A549 (cell line): ENCODE data around the gene DENND6B.
"Not testable (repeated sequence)": the region's sequence is repeated elsewhere in the genome, so short reads cannot be mapped to it uniquely, and the experiment has no call there.

Experiments used
- CBX2 ChIP-seq: fragments of 200-600 bp; sonication (generic); IDR thresholded peaks from 2 replicates; pipeline ENCODE4 v1.6.1; 2016; ENCODE audit warnings: low read depth, mild to moderate bottlenecking, borderline replicate concordance
- CBX8 ChIP-seq: fragments of 200-600 bp; sonication (generic); IDR thresholded peaks from 2 replicates; pipeline ENCODE4 v1.6.1; 2016
- CHD4 ChIP-seq: fragments of 200-600 bp; sonication (generic); IDR thresholded peaks from 2 replicates; pipeline ENCODE4 v1.6.1; 2016; ENCODE audit warnings: antibody characterized with exemption, mild to moderate bottlenecking, borderline replicate concordance
- EP300 ChIP-seq, 2 experiments: fragments of >200 bp; sonication (Bioruptor Twin); formaldehyde crosslinking; IDR thresholded peaks; 2 replicates in 1 of 2; 3 replicates in 1 of 2; pipeline ENCODE4 v1.6.1; 2016 to 2017
- HDAC2 ChIP-seq: fragments of 200-600 bp; sonication (generic); IDR thresholded peaks from 2 replicates; pipeline ENCODE4 v1.6.1; 2016
- KDM1A ChIP-seq: fragments of 200-600 bp; sonication (generic); IDR thresholded peaks from 2 replicates; pipeline ENCODE4 v1.6.1; 2016; ENCODE audit warnings: low read depth, mild to moderate bottlenecking
- MAX ChIP-seq: IDR thresholded peaks from 2 replicates; pipeline ENCODE4 v1.6.1; 2012
- PHF8 ChIP-seq: fragments of 200-600 bp; sonication (generic); IDR thresholded peaks from 2 replicates; pipeline ENCODE4 v1.6.1; 2016; ENCODE audit warnings: low read depth, mild to moderate bottlenecking, antibody characterized with exemption, moderate library complexity, borderline replicate concordance
- POLR2A ChIP-seq: IDR thresholded peaks from 2 replicates; pipeline ENCODE4 v1.6.1; 2012; ENCODE audit warnings: mild to moderate bottlenecking, low read length
- ZSCAN20 ChIP-seq: fragments of 250-450 bp; sonication (Bioruptor Pico); IDR thresholded peaks from 2 replicates; pipeline ENCODE4 v1.8.0; 2022; ENCODE audit warnings: mild to moderate bottlenecking, moderate library complexity
- TF ChIP-seq, protein P1 (sequence below): fragments of >200 bp; sonication (Bioruptor Twin); formaldehyde crosslinking; IDR thresholded peaks from 3 replicates; pipeline ENCODE4 v1.5.1; 2016

DNA sequence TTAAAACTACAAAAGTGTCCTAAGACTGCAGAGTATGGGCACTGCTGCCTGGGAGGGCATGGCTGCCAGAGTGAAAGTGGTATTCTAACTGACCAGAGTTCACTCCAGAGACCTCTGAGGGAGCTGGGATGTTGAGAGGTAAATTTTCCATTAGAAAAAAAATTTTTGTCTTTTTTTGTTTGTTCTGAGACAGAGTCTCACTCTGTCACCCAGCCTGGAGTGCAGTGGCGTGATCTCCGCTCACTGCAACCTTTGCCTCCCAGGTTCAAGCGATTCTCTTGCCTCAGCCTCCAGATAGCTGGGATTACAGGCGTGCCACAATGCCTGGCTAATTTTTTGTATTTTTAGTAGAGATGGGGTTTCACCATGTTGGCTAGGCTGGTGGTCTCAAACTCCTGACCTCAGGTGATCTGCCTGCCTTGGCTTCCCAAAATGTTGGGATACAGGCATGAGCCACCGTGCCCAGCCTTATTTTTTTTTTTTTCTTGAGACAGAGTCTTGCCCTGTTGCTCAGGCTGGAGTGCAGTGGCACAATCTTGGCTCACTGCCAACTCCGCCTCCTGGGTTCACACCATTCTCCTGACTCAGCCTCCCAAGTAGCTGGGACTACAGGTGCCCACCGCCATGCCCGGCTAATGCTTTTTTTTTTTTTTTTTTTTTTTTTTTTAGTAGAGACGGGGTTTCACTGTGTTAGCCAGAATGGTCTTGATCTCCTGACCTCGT, 4.3 kb downstream of the DENND6B start:
- TF ChIP-seq EP300 (IDR thresholded peaks at IDR 0.05); ZSCAN20 (CRISPR knock-in tag); POLR2A; MAX; HDAC2; CHD4; CBX8; KDM1A; PHF8; CBX2: not testable (repeated sequence)
- TF ChIP-seq, protein P1, sequence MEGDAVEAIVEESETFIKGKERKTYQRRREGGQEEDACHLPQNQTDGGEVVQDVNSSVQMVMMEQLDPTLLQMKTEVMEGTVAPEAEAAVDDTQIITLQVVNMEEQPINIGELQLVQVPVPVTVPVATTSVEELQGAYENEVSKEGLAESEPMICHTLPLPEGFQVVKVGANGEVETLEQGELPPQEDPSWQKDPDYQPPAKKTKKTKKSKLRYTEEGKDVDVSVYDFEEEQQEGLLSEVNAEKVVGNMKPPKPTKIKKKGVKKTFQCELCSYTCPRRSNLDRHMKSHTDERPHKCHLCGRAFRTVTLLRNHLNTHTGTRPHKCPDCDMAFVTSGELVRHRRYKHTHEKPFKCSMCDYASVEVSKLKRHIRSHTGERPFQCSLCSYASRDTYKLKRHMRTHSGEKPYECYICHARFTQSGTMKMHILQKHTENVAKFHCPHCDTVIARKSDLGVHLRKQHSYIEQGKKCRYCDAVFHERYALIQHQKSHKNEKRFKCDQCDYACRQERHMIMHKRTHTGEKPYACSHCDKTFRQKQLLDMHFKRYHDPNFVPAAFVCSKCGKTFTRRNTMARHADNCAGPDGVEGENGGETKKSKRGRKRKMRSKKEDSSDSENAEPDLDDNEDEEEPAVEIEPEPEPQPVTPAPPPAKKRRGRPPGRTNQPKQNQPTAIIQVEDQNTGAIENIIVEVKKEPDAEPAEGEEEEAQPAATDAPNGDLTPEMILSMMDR, result not testable (repeated sequence)
